Chondrocyte (in vitro differentiated cells): Measurements from ENCODE around the gene PDHB. TPM values are rescaled to one million over a fixed set of nuclear protein-coding genes. Genes with fewer than 3 reads are reported as not detected.

ENCODE experiments used
- DNase-seq: peaks from one replicate; pipeline ENCODE4 v3.0.0; 2021; ENCODE audit warnings: mixed read lengths, low spot score
- H3K27ac Mint-ChIP-seq: one replicate; pipeline ENCODE4 v1.8.0; 2021; ENCODE audit warnings: mild to moderate bottlenecking, moderate library complexity, mixed read lengths; ENCODE audit not compliant: unreplicated experiment
- H3K27me3 Mint-ChIP-seq: 2 replicates; pipeline ENCODE4 v1.8.0; 2021; ENCODE audit warnings: low read depth, mixed read lengths
- H3K36me3 Mint-ChIP-seq: 2 replicates; pipeline ENCODE4 v1.8.0; 2021; ENCODE audit warnings: low read depth, mixed read lengths
- H3K4me1 Mint-ChIP-seq: 2 replicates; pipeline ENCODE4 v1.8.0; 2021; ENCODE audit warnings: low read depth, mild to moderate bottlenecking, mixed read lengths
- H3K4me3 Mint-ChIP-seq: one replicate; pipeline ENCODE4 v1.8.0; 2021; ENCODE audit warnings: mild to moderate bottlenecking, moderate library complexity, mixed read lengths; ENCODE audit not compliant: unreplicated experiment
- H3K9me3 Mint-ChIP-seq: 2 replicates; pipeline ENCODE4 v1.8.0; 2021; ENCODE audit warnings: low read depth, mixed read lengths
- CTCF ChIP-seq: fragments of 200-600 bp; sonication (generic); IDR thresholded peaks from 2 replicates; pipeline ENCODE4 v1.5.0; 2021; ENCODE audit warnings: antibody characterized with exemption, mild to moderate bottlenecking, moderate library complexity
- total RNA-seq: library from RNA; stranded (reverse); gene quantifications from 3 replicates; pipeline ENCODE4 v1.2.1, GENCODE V29; 2021

Gene PDHB
- total RNA-seq, 1 donor from 2014 or later, result 84.7 TPM

- no peaks in the 10 kb centered on the region for H3K27me3 Mint-ChIP-seq
- peaks cover 10% of the 10 kb centered on the region for H3K36me3 Mint-ChIP-seq
- no peak for TF ChIP-seq CTCF
- H3K4me1 Mint-ChIP-seq, result peaks cover 18% of the 10 kb centered on the region
- no peak overlapping the region for H3K27ac Mint-ChIP-seq
- no peaks in the 10 kb centered on the region for H3K9me3 Mint-ChIP-seq
- no peak for DNase-seq
- H3K4me3 Mint-ChIP-seq, result no peak overlapping the region
Measured at GRCh38 chr3:58418227-58418626, 15.4 kb downstream of the PDHB start.

- H3K4me1 Mint-ChIP-seq, result peaks cover 18% of the 10 kb centered on the region
- no peak overlapping the region for H3K4me3 Mint-ChIP-seq
- H3K27me3 Mint-ChIP-seq, result no peaks in the 10 kb centered on the region
- no peaks in the 10 kb centered on the region for H3K9me3 Mint-ChIP-seq
- TF ChIP-seq CTCF, result no peak
- DNase-seq, result no peak
- peaks cover 7% of the 10 kb centered on the region for H3K36me3 Mint-ChIP-seq
- no peak overlapping the region for H3K27ac Mint-ChIP-seq
Measured at GRCh38 chr3:58417075-58417474, 16.6 kb downstream of the PDHB start.

DNA sequence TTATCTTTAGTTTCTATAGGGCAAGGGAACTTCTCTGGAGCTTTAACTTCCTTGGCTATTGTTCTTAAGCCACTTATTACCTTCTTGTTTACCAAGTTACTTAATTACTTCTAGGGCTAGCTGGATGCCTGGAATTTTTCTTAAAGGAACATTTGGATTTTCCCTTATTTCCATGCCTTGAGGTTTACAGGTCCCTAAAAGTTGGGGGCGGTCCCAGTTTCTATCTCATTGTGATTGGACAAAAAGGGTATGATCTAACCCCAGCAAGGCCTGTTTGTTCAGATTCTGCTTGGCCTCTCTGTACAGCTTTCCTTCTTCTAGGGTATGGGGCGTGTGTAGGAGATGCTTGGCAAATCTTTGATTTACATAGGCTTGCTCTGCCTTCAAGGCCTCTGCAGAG, 17.4 kb downstream of the PDHB start:
- no peak overlapping the region for H3K27ac Mint-ChIP-seq
- H3K36me3 Mint-ChIP-seq, result peaks cover 5% of the 10 kb centered on the region
- no peak for DNase-seq
- H3K27me3 Mint-ChIP-seq, result no peaks in the 10 kb centered on the region
- H3K4me3 Mint-ChIP-seq, result no peak overlapping the region
- no peak for TF ChIP-seq CTCF
- H3K4me1 Mint-ChIP-seq, result peaks cover 18% of the 10 kb centered on the region
- H3K9me3 Mint-ChIP-seq, result no peaks in the 10 kb centered on the region

DNA sequence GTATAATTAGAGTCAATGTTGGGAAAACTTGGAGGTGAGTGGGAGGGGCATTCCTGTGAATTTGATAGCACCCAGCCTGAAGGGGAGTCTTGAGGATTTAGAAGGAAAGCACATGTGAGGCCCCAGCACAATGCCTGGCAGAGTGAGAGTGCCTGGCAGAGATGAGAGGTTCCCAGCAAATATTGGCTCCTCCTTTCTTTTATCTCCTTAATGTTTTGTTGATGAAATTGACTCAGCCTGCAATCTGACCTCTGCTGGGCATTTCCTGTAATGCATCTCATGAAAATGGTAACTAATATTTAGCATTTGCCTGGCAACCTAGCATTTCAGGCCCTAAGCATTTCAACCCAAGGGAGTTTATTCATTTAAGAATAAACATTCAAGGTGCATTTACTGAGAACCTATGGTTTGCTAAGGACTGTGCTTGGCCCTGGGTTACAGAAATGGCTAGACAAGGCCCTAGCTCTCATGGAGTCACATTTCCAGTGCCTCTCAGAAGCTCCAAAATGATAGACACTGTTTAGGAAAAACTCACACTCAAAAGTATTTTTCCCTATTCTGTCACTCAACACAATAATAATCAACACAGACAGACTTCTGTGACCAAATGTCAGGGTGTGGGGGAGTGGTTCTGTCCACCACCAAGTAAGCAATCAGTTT, 19.0 kb downstream of the PDHB start:
- peak; percentile 89 for TF ChIP-seq CTCF
- H3K4me1 Mint-ChIP-seq, result peaks cover 18% of the 10 kb centered on the region
- no peaks in the 10 kb centered on the region for H3K27me3 Mint-ChIP-seq
- H3K4me3 Mint-ChIP-seq, result no peak overlapping the region
- peaks cover 18% of the 10 kb centered on the region for H3K36me3 Mint-ChIP-seq
- no peak for DNase-seq
- H3K9me3 Mint-ChIP-seq, result no peaks in the 10 kb centered on the region
- H3K27ac Mint-ChIP-seq, result peak overlapping the region; percentile 58

DNA sequence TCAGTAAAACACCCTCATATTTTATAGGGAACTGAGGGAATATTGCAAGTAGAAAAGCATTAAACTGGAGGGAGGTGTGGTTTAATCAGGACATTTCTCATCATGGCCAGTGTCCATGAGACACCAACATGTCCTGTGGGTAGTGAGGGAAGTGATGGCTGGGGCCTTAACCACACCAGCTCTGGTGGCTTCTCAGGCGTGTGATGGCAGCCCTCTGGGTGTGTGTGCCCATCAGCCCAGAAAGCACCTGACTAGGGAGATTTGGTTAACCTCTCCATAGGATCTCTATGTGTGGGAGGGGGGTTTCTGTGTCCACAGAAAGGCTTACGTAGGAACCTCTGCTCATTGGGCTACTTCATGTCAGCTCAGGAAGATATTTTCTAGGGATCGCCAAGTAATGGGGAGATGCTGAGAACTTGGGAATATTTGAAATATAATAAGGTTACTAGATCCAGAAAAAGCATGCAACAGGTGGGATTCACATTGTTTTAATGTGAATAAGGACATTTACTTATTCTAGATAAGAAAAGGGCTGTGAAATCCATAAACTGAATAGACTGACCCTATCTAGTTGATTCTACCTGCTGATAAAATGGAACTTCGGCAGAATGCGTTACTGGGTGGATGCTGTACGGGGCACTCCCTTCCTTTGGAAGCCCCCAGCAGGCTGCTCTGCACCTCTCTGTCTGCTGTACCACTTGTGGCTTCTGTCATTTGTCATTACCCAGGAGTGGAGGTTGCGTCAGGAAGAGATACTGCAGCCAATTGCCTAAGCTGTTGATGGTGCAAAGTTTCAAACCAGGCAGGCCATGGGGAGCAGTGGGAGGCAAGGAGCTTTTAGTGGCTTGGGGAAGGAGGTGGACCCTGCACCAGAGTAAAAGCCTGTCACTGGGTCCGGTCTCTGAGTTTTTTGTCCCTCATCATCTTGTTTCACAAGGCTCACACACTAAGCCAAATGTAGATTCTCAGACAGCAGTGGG, 21.5 kb downstream of the PDHB start:
- DNase-seq, result no peak
- no peak overlapping the region for H3K4me3 Mint-ChIP-seq
- TF ChIP-seq CTCF, result no peak
- H3K9me3 Mint-ChIP-seq, result peaks cover 4% of the 10 kb centered on the region
- peaks cover 21% of the 10 kb centered on the region for H3K4me1 Mint-ChIP-seq
- H3K27me3 Mint-ChIP-seq, result no peaks in the 10 kb centered on the region
- H3K27ac Mint-ChIP-seq, result no peak overlapping the region
- peaks cover 36% of the 10 kb centered on the region for H3K36me3 Mint-ChIP-seq
